Loucy (cell line): ENCODE measurements around the gene ACRBP.
A peak's percentile ranks its signal among the peaks of the same experiment; 100 is the strongest.

Experiments used
- H2AFZ ChIP-seq: fragments of 200-600 bp; sonication (generic); 2 replicates; pipeline ENCODE4 v1.6.0; 2016; ENCODE audit warnings: antibody characterized with exemption, mild to moderate bottlenecking, low read length, moderate library complexity
- H3F3A ChIP-seq: fragments of 200-600 bp; 2 replicates; pipeline ENCODE4 v1.6.0; 2016; ENCODE audit warnings: antibody characterized with exemption, low read depth, mild to moderate bottlenecking
- H3K27me3 ChIP-seq: fragments of 200-600 bp; sonication (generic); 2 replicates; pipeline ENCODE4 v1.6.1; 2014; ENCODE audit warnings: low read length, mild to moderate bottlenecking; ENCODE audit not compliant: insufficient read depth, poor library complexity, severe bottlenecking
- H3K36me3 ChIP-seq: fragments of 200-600 bp; sonication (generic); 2 replicates; pipeline ENCODE4 v1.6.1; 2016; ENCODE audit warnings: low read length; ENCODE audit not compliant: insufficient read depth
- H3K4me1 ChIP-seq: fragments of 200-600 bp; sonication (generic); 2 replicates; pipeline ENCODE4 v1.5.1; 2014; ENCODE audit warnings: low read length, mild to moderate bottlenecking; ENCODE audit not compliant: insufficient read depth, poor library complexity, severe bottlenecking
- H3K4me2 ChIP-seq: fragments of 200-600 bp; sonication (generic); 2 replicates; pipeline ENCODE4 v1.6.0; 2014; ENCODE audit warnings: antibody characterized with exemption, low read length, low read depth, mild to moderate bottlenecking; ENCODE audit not compliant: poor library complexity, severe bottlenecking
- H3K4me3 ChIP-seq: fragments of 200-600 bp; sonication (generic); 2 replicates; pipeline ENCODE4 v1.5.1; 2014; ENCODE audit warnings: low read length, mild to moderate bottlenecking, mixed read lengths; ENCODE audit not compliant: poor library complexity, severe bottlenecking
- H3K79me2 ChIP-seq: fragments of 200-600 bp; sonication (generic); 2 replicates; pipeline ENCODE4 v1.6.1; 2014; ENCODE audit warnings: low read length; ENCODE audit not compliant: insufficient read depth
- H3K9ac ChIP-seq: fragments of 200-600 bp; sonication (generic); 2 replicates; pipeline ENCODE4 v1.6.0; 2014; ENCODE audit warnings: mild to moderate bottlenecking, low read depth, low read length, moderate library complexity; ENCODE audit not compliant: poor library complexity, severe bottlenecking
- H3K9me2 ChIP-seq: fragments of 200-600 bp; sonication (generic); replicated peaks from 2 replicates; pipeline ENCODE4 v1.6.1; 2016; ENCODE audit warnings: low read depth, low read length, mixed read lengths
- H3K9me3 ChIP-seq: fragments of 200-600 bp; sonication (generic); 2 replicates; pipeline ENCODE4 v1.6.1; 2014; ENCODE audit warnings: mild to moderate bottlenecking, antibody characterized with exemption, low read length, low read depth; ENCODE audit not compliant: insufficient read depth
- H4K20me1 ChIP-seq: fragments of 200-600 bp; sonication (generic); 2 replicates; pipeline ENCODE4 v1.6.0; 2014; ENCODE audit warnings: antibody characterized with exemption, low read length, mild to moderate bottlenecking; ENCODE audit not compliant: insufficient read depth, poor library complexity, severe bottlenecking
- EZH2phosphoT487 ChIP-seq: fragments of 200-600 bp; IDR thresholded peaks from 2 replicates; pipeline ENCODE4 v1.6.1; 2018; ENCODE audit warnings: antibody characterized with exemption, mild to moderate bottlenecking, moderate library complexity, borderline replicate concordance
- TF ChIP-seq, protein P1 (sequence below): fragments of 200-600 bp; sonication (generic); conservative IDR thresholded peaks from 2 replicates; pipeline ENCODE4 v1.5.1; 2014; ENCODE audit warnings: mild to moderate bottlenecking, antibody characterized with exemption, low read length

Gene ACRBP

DNA sequence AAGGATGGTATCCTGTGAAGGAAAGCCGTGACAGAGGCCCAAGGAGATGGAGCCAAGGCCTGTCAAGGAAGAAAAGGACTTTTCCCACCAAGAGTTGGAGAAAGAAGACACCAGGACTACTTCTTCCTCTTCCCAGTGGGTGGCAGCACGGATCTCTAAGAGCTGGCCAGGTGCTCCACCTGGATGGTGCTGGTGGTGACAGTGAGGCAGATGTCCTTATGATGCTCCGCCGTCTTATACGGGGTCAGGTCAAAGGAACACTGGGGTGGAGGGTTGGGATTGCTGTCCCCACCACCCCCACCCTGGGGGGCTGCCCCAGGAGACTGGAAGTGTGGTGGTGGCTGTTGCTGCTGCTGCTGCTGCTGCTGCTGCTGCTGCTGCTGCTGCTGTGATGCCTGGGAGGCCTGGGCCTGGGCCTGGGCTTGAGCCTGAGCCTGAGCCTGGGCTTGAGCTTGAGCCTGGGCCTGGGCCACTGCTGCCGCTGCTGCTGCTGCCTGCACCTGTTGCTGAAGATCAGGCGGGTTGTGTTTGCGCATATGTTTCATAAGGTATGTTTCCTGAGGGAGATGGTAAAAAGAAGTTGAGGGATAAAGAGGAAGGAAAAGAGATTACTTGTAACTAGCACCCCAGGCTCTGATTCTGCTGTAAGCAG, 20.5 kb upstream of the ACRBP start:
- Histone ChIP-seq H3K79me2 (peaks cover 1% of the 10 kb centered on the region; the same call in 1 of the 2 replicates), H3K4me3 (no peak overlapping the region), H3K9me3 (no peaks in the 10 kb centered on the region), H4K20me1 (no peaks in the 10 kb centered on the region), H3K4me2 (no peak overlapping the region), H2AFZ (no peak overlapping the region), H3F3A (peaks cover 4% of the 10 kb centered on the region; the same call in 1 of the 2 replicates), H3K9ac (no peak overlapping the region), H3K27me3 (no peaks in the 10 kb centered on the region), H3K36me3 (peaks cover 66% of the 10 kb centered on the region; the same call in 1 of the 2 replicates), H3K4me1 (peaks cover 9% of the 10 kb centered on the region), H3K9me2 (no peaks in the 10 kb centered on the region)
- no peak for TF ChIP-seq EZH2phosphoT487
- TF ChIP-seq, protein P1, sequence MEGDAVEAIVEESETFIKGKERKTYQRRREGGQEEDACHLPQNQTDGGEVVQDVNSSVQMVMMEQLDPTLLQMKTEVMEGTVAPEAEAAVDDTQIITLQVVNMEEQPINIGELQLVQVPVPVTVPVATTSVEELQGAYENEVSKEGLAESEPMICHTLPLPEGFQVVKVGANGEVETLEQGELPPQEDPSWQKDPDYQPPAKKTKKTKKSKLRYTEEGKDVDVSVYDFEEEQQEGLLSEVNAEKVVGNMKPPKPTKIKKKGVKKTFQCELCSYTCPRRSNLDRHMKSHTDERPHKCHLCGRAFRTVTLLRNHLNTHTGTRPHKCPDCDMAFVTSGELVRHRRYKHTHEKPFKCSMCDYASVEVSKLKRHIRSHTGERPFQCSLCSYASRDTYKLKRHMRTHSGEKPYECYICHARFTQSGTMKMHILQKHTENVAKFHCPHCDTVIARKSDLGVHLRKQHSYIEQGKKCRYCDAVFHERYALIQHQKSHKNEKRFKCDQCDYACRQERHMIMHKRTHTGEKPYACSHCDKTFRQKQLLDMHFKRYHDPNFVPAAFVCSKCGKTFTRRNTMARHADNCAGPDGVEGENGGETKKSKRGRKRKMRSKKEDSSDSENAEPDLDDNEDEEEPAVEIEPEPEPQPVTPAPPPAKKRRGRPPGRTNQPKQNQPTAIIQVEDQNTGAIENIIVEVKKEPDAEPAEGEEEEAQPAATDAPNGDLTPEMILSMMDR = peak; percentile 32; the same call in 1 of the 2 replicates

DNA sequence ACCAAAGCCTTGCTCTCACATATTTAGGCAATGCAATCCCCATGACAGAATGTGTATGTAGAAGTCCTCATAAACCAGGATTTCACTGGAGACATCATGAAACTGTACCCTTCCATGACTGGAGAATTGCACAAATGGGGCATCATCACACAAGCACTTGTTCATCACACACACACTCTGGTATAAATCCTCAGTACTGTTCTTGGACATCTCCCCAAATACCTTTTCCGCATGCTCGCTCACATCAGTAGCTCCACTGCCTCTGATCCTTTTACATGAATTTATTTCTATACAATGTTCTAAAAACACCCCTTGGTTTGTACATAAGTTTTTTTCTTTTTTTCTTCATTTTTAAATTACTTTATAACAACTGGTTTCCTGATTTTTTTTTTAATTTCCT, 19.0 kb upstream of the ACRBP start:
- Histone ChIP-seq H3F3A (peaks cover 4% of the 10 kb centered on the region; the same call in 1 of the 2 replicates), H3K9ac (no peak overlapping the region), H3K36me3 (peaks cover 52% of the 10 kb centered on the region; the same call in 1 of the 2 replicates), H4K20me1 (no peaks in the 10 kb centered on the region), H2AFZ (no peak overlapping the region), H3K4me1 (peaks cover 21% of the 10 kb centered on the region), H3K79me2 (peaks cover 16% of the 10 kb centered on the region), H3K4me3 (no peak overlapping the region), H3K9me2 (no peaks in the 10 kb centered on the region), H3K27me3 (no peaks in the 10 kb centered on the region), H3K9me3 (no peaks in the 10 kb centered on the region), H3K4me2 (no peak overlapping the region)
- no peak for TF ChIP-seq EZH2phosphoT487
- TF ChIP-seq, protein P1 = no peak

DNA sequence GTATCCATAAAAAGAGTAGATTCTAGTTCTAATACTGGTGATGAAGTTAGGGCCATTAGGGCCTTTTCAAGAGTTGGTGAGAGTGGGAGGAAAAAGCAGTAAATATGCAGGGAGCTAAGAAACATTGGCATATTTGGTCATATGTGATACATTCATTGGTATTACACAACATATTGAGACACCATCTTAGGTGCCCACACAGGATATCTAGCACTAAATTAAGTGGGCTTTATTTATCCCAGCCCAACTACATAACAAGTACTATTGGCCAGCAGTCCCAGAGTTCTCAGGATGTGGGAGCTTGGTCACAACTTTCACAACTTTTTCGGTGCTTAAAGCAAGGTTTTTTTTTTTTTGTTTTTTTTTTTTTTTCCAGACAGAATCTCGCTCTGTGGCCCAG, 17.7 kb upstream of the ACRBP start:
- H4K20me1 ChIP-seq = no peaks in the 10 kb centered on the region
- no peaks in the 10 kb centered on the region for H3K27me3 ChIP-seq
- peaks cover 19% of the 10 kb centered on the region for H3K79me2 ChIP-seq
- no peak overlapping the region for H3K4me2 ChIP-seq
- no peak overlapping the region for H3K9ac ChIP-seq
- no peak overlapping the region for H2AFZ ChIP-seq
- H3K4me1 ChIP-seq = peaks cover 21% of the 10 kb centered on the region
- H3K9me3 ChIP-seq = no peaks in the 10 kb centered on the region
- H3F3A ChIP-seq = peaks cover 4% of the 10 kb centered on the region; the same call in 1 of the 2 replicates
- no peak for TF ChIP-seq EZH2phosphoT487
- TF ChIP-seq, protein P1 = no peak
- no peaks in the 10 kb centered on the region for H3K9me2 ChIP-seq
- peaks cover 39% of the 10 kb centered on the region; the same call in 1 of the 2 replicates for H3K36me3 ChIP-seq
- H3K4me3 ChIP-seq = no peak overlapping the region
